Measurements from ENCODE around the gene MYH14.

Gene MYH14

GRCh38 chr19:50281491-50281890 is 78.1 kb downstream of the MYH14 start:
- Histone ChIP-seq H3K27me3 (replicated peaks; ENCODE audit: control insufficient read depth, insufficient read depth, low read length) (no peaks in the 10 kb centered on the region; the same call in 1 of the 2 replicates), H3K4me3 (replicated peaks; ENCODE audit: low read depth, low read length) (no peak overlapping the region), H3K36me3 (ENCODE audit: control insufficient read depth, insufficient read depth, low read length) (no peaks in the 10 kb centered on the region)
- no peak for DNase-seq (ENCODE audit: extremely low read depth, insufficient read length)
- TF ChIP-seq CTCF (IDR thresholded peaks at IDR 0.05; ENCODE audit: insufficient read depth, low read length, poor library complexity, severe bottlenecking), result no peak

- no peak for DNase-seq (ENCODE audit: extremely low read depth, insufficient read length)
- no peak for TF ChIP-seq CTCF (IDR thresholded peaks at IDR 0.05; ENCODE audit: insufficient read depth, low read length, poor library complexity, severe bottlenecking)
- Histone ChIP-seq H3K36me3 (ENCODE audit: control insufficient read depth, insufficient read depth, low read length) (no peaks in the 10 kb centered on the region), H3K4me3 (replicated peaks; ENCODE audit: low read depth, low read length) (no peak overlapping the region), H3K27me3 (replicated peaks; ENCODE audit: control insufficient read depth, insufficient read depth, low read length) (no peaks in the 10 kb centered on the region; the same call in 1 of the 2 replicates)
Observed at GRCh38 chr19:50285833-50286232, 82.4 kb downstream of the MYH14 start.

- no peaks in the 10 kb centered on the region for H3K36me3 ChIP-seq (ENCODE audit: control insufficient read depth, insufficient read depth, low read length)
- TF ChIP-seq CTCF (IDR thresholded peaks at IDR 0.05; ENCODE audit: insufficient read depth, low read length, poor library complexity, severe bottlenecking), result no peak
Observed at GRCh38 chr19:50286443-50286842, 83.0 kb downstream of the MYH14 start.

GRCh38 chr19:50287331-50287730 is 83.9 kb downstream of the MYH14 start:
- TF ChIP-seq CTCF (IDR thresholded peaks at IDR 0.05; ENCODE audit: insufficient read depth, low read length, poor library complexity, severe bottlenecking), result no peak
- H3K36me3 ChIP-seq (ENCODE audit: control insufficient read depth, insufficient read depth, low read length), result no peaks in the 10 kb centered on the region
- DNase-seq (ENCODE audit: extremely low read depth, insufficient read length), result no peak
- H3K27me3 ChIP-seq (replicated peaks; ENCODE audit: control insufficient read depth, insufficient read depth, low read length), result no peaks in the 10 kb centered on the region; the same call in 1 of the 2 replicates
- no peak overlapping the region for H3K4me3 ChIP-seq (replicated peaks; ENCODE audit: low read depth, low read length)

More at GRCh38 chr19:50286443-50286842, 83.0 kb downstream of the MYH14 start:
- DNase-seq (ENCODE audit: extremely low read depth, insufficient read length), result no peak
- no peaks in the 10 kb centered on the region; the same call in 1 of the 2 replicates for H3K27me3 ChIP-seq (replicated peaks; ENCODE audit: control insufficient read depth, insufficient read depth, low read length)
- H3K4me3 ChIP-seq (replicated peaks; ENCODE audit: low read depth, low read length), result no peak overlapping the region

GRCh38 chr19:50288954-50289353 is 85.5 kb downstream of the MYH14 start:
- no peak for DNase-seq (ENCODE audit: extremely low read depth, insufficient read length)
- Histone ChIP-seq H3K36me3 (ENCODE audit: control insufficient read depth, insufficient read depth, low read length) (no peaks in the 10 kb centered on the region), H3K4me3 (replicated peaks; ENCODE audit: low read depth, low read length) (no peak overlapping the region), H3K27me3 (replicated peaks; ENCODE audit: control insufficient read depth, insufficient read depth, low read length) (no peaks in the 10 kb centered on the region; the same call in 1 of the 2 replicates)
- TF ChIP-seq CTCF (IDR thresholded peaks at IDR 0.05; ENCODE audit: insufficient read depth, low read length, poor library complexity, severe bottlenecking), result no peak

GRCh38 chr19:50290011-50290410 is 86.6 kb downstream of the MYH14 start:
- H3K27me3 ChIP-seq (replicated peaks; ENCODE audit: control insufficient read depth, insufficient read depth, low read length), result no peaks in the 10 kb centered on the region; the same call in 1 of the 2 replicates
- TF ChIP-seq CTCF (IDR thresholded peaks at IDR 0.05; ENCODE audit: insufficient read depth, low read length, poor library complexity, severe bottlenecking), result no peak

More at GRCh38 chr19:50290011-50290410, 86.6 kb downstream of the MYH14 start:
- no peak overlapping the region for H3K4me3 ChIP-seq (replicated peaks; ENCODE audit: low read depth, low read length)
- no peaks in the 10 kb centered on the region for H3K36me3 ChIP-seq (ENCODE audit: control insufficient read depth, insufficient read depth, low read length)
- no peak for DNase-seq (ENCODE audit: extremely low read depth, insufficient read length)
